HFFc6 (cell line): ENCODE results near the gene KRTAP3-3. TPM values are rescaled to one million over a fixed set of nuclear protein-coding genes. Genes with fewer than 3 reads are reported as not detected.

Experiments used
- DNase-seq: peaks from one replicate; pipeline ENCODE4 v3.0.0-alpha.2; 2018
- H3K27ac Mint-ChIP-seq: 2 replicates; pipeline ENCODE4 v1.8.0; 2020; ENCODE audit warnings: mild to moderate bottlenecking, mixed read lengths
- H3K27me3 Mint-ChIP-seq: 2 replicates; pipeline ENCODE4 v1.8.0; 2021; ENCODE audit warnings: mild to moderate bottlenecking, moderate library complexity, mixed read lengths; ENCODE audit not compliant: insufficient read depth
- H3K36me3 Mint-ChIP-seq: 2 replicates; pipeline ENCODE4 v1.8.0; 2021; ENCODE audit warnings: low read depth, mixed read lengths
- H3K4me1 Mint-ChIP-seq: 2 replicates; pipeline ENCODE4 v1.8.0; 2020; ENCODE audit warnings: low read depth, mixed read lengths
- H3K4me3 Mint-ChIP-seq: 2 replicates; pipeline ENCODE4 v1.8.0; 2020; ENCODE audit warnings: mild to moderate bottlenecking, moderate library complexity, mixed read lengths
- H3K9me3 Mint-ChIP-seq: 2 replicates; pipeline ENCODE4 v1.8.0; 2020; ENCODE audit warnings: mild to moderate bottlenecking, mixed read lengths
- CTCF ChIP-seq: fragments of 200-600 bp; sonication (generic); IDR thresholded peaks from 2 replicates; pipeline ENCODE4 v1.5.0; 2021; ENCODE audit warnings: antibody characterized with exemption, mild to moderate bottlenecking
- total RNA-seq, 6 experiments: library from RNA; stranded (reverse); fragmentation: NEBNext Ultra II Directional; extraction: Animal tissue kit (Norgen Biotek cat#: 25700); gene quantifications; 2 replicates in 1 of 6; 3 replicates in 5 of 6; pipeline ENCODE4 v1.2.3, GENCODE V29; 2021

Gene KRTAP3-3
- total RNA-seq, 6 experiments from 2014 or later: not detected

- H3K4me3 Mint-ChIP-seq: peak overlapping the region; percentile 18; the same call in 1 of the 2 replicates
- DNase-seq: peak; percentile 88
- no peak for TF ChIP-seq CTCF
- H3K36me3 Mint-ChIP-seq: no peaks in the 10 kb centered on the region
- peaks cover 96% of the 10 kb centered on the region for H3K4me1 Mint-ChIP-seq
- no peaks in the 10 kb centered on the region for H3K27me3 Mint-ChIP-seq
- peak overlapping the region; percentile 78 for H3K27ac Mint-ChIP-seq
- H3K9me3 Mint-ChIP-seq: no peaks in the 10 kb centered on the region
Measured at GRCh38 chr17:40956401-40957254, 37.3 kb downstream of the KRTAP3-3 start.

GRCh38 chr17:40953881-40954280 lies 40.1 kb downstream of the KRTAP3-3 start:
- Mint-ChIP-seq H3K4me1 (peaks cover 98% of the 10 kb centered on the region), H3K27ac (peak overlapping the region; percentile 84), H3K36me3 (no peaks in the 10 kb centered on the region), H3K4me3 (no peak overlapping the region; the same call in 1 of the 2 replicates), H3K9me3 (no peaks in the 10 kb centered on the region), H3K27me3 (no peaks in the 10 kb centered on the region; the same call in none of the 2 replicates)
- no peak for TF ChIP-seq CTCF
- peak; percentile 75 for DNase-seq

GRCh38 chr17:40952661-40953060 lies 41.3 kb downstream of the KRTAP3-3 start:
- Mint-ChIP-seq H3K27me3 (no peaks in the 10 kb centered on the region; the same call in none of the 2 replicates), H3K4me3 (peak overlapping the region; percentile 8), H3K27ac (peak overlapping the region; percentile 84), H3K36me3 (no peaks in the 10 kb centered on the region), H3K9me3 (no peaks in the 10 kb centered on the region), H3K4me1 (peaks cover 88% of the 10 kb centered on the region)
- DNase-seq: peak; percentile 85
- TF ChIP-seq CTCF: no peak

GRCh38 chr17:40952154-40952553 lies 41.8 kb downstream of the KRTAP3-3 start:
- no peaks in the 10 kb centered on the region; the same call in none of the 2 replicates for H3K27me3 Mint-ChIP-seq
- no peaks in the 10 kb centered on the region for H3K36me3 Mint-ChIP-seq
- H3K9me3 Mint-ChIP-seq: no peaks in the 10 kb centered on the region
- H3K4me1 Mint-ChIP-seq: peaks cover 83% of the 10 kb centered on the region
- no peak for TF ChIP-seq CTCF
- peak overlapping the region; percentile 84 for H3K27ac Mint-ChIP-seq
- no peak overlapping the region for H3K4me3 Mint-ChIP-seq
- no peak for DNase-seq

GRCh38 chr17:40951011-40951622 lies 42.8 kb downstream of the KRTAP3-3 start:
- H3K36me3 Mint-ChIP-seq: no peaks in the 10 kb centered on the region
- H3K27ac Mint-ChIP-seq: peak overlapping the region; percentile 84; the same call in 1 of the 2 replicates
- no peak for TF ChIP-seq CTCF
- H3K9me3 Mint-ChIP-seq: no peaks in the 10 kb centered on the region
- no peak for DNase-seq
- H3K27me3 Mint-ChIP-seq: no peaks in the 10 kb centered on the region; the same call in none of the 2 replicates
- no peak overlapping the region for H3K4me3 Mint-ChIP-seq
- H3K4me1 Mint-ChIP-seq: peaks cover 73% of the 10 kb centered on the region
